Loucy (cell line): ENCODE results near the gene RNF11.

Source experiments
- CTCF ChIP-seq: fragments of 200-600 bp; sonication (generic); conservative IDR thresholded peaks from 2 replicates; pipeline ENCODE4 v1.5.1; 2014; ENCODE audit warnings: mild to moderate bottlenecking, antibody characterized with exemption, low read length
- EZH2phosphoT487 ChIP-seq: fragments of 200-600 bp; IDR thresholded peaks from 2 replicates; pipeline ENCODE4 v1.6.1; 2018; ENCODE audit warnings: antibody characterized with exemption, mild to moderate bottlenecking, moderate library complexity, borderline replicate concordance

- TF ChIP-seq CTCF (no peak), EZH2phosphoT487 (no peak)
These were observed 54.4 kb downstream of the RNF11 start for GRCh38 chr1:51290489-51290847.
